ENCODE results near the gene PHC2. TPM values are rescaled to one million over a fixed set of nuclear protein-coding genes. Genes with fewer than 3 reads are reported as not detected.

The PHC2 gene
- total and polyA plus RNA-seq, 8 donors: 70.8 to 140 (median 109) TPM

GRCh38 chr1:33429856-33430691, 821 bp downstream of the PHC2 start:
- intact Hi-C loops (cut with DNase I; ENCODE audit: low total_unique reads): no loop called here
- peaks cover 6 to 66% (median 30%) of the 10 kb centered on the region in 4 donors for H3K4me1 ChIP-seq
- H3K9me3 ChIP-seq: no peaks in the 10 kb centered on the region
- DNase-seq: peak; percentile 51 to 69
- TF ChIP-seq CTCF (IDR thresholded peaks at IDR 0.05): no peak
- TF ChIP-seq EP300 (IDR thresholded peaks at IDR 0.05): no peak
- TF ChIP-seq POLR2A (IDR thresholded peaks at IDR 0.05): no peak
- TF ChIP-seq POLR2AphosphoS5 (IDR thresholded peaks at IDR 0.05): no peak
- H3K27ac ChIP-seq: peak overlapping the region; percentile 68 to 88 (median 79)
- no peaks in the 10 kb centered on the region for H3K36me3 ChIP-seq
- H3K4me3 ChIP-seq: peak overlapping the region; percentile 74 to 84 (median 79)
- no peaks in the 10 kb centered on the region for H3K27me3 ChIP-seq
- 5 to 12% (median 9%) methylated on average over 35 to 54 of the region's 54 CpGs for WGBS, 5 donors

GRCh38 chr1:33429332-33429731, 1.6 kb downstream of the PHC2 start:
- no peak for TF ChIP-seq EP300 (IDR thresholded peaks at IDR 0.05)
- TF ChIP-seq POLR2A (IDR thresholded peaks at IDR 0.05): no peak
- TF ChIP-seq POLR2AphosphoS5 (IDR thresholded peaks at IDR 0.05): no peak
- TF ChIP-seq CTCF (IDR thresholded peaks at IDR 0.05): no peak
- Histone ChIP-seq H3K27me3 (no peaks in the 10 kb centered on the region), H3K27ac (no peak overlapping the region), H3K36me3 (no peaks in the 10 kb centered on the region), H3K4me3 (peak overlapping the region in 3 of 4 donors; percentile 74 to 81 (median 77)), H3K9me3 (no peaks in the 10 kb centered on the region), H3K4me1 (peaks cover 6 to 58% (median 30%) of the 10 kb centered on the region in 4 donors)
- DNase-seq: no peak
- intact Hi-C loops (cut with DNase I; ENCODE audit: low total_unique reads): no loop called here
- WGBS, 5 donors: 78 to 93% (median 86%) methylated on average over 2 of the region's 2 CpGs

- Histone ChIP-seq H3K4me1 (peaks cover 6 to 54% (median 29%) of the 10 kb centered on the region in 4 donors), H3K9me3 (no peaks in the 10 kb centered on the region), H3K27ac (no peak overlapping the region), H3K27me3 (no peaks in the 10 kb centered on the region), H3K36me3 (no peaks in the 10 kb centered on the region), H3K4me3 (no peak overlapping the region)
- intact Hi-C loops (cut with DNase I; ENCODE audit: low total_unique reads): no loop called here
- WGBS, 5 donors: 86 to 97% (median 96%) methylated on average over 2 of the region's 2 CpGs
- TF ChIP-seq POLR2A (IDR thresholded peaks at IDR 0.05) (no peak), POLR2AphosphoS5 (IDR thresholded peaks at IDR 0.05) (no peak), EP300 (IDR thresholded peaks at IDR 0.05) (no peak), CTCF (IDR thresholded peaks at IDR 0.05) (no peak)
- DNase-seq: no peak
Measured at GRCh38 chr1:33428661-33429060, 2.2 kb downstream of the PHC2 start.

- intact Hi-C loops (cut with DNase I; ENCODE audit: low total_unique reads): no loop called here
- Histone ChIP-seq H3K36me3 (no peaks in the 10 kb centered on the region), H3K27me3 (no peaks in the 10 kb centered on the region), H3K4me1 (peaks cover 6 to 43% (median 28%) of the 10 kb centered on the region in 4 donors), H3K9me3 (no peaks in the 10 kb centered on the region), H3K27ac (no peak overlapping the region), H3K4me3 (no peak overlapping the region)
- WGBS, 5 donors: 25 to 53% (median 39%) methylated on average over 3 of the region's 3 CpGs
- DNase-seq: no peak
- no peak for TF ChIP-seq CTCF (IDR thresholded peaks at IDR 0.05)
- TF ChIP-seq POLR2AphosphoS5 (IDR thresholded peaks at IDR 0.05): no peak
- TF ChIP-seq EP300 (IDR thresholded peaks at IDR 0.05): no peak
- TF ChIP-seq POLR2A (IDR thresholded peaks at IDR 0.05): no peak
Measured at GRCh38 chr1:33426916-33427315, 4.0 kb downstream of the PHC2 start.
